GM12865 (cell line): Measurements from ENCODE around the gene PLA2G4F.

Experiments
- DNase-seq: peaks from one replicate; pipeline ENCODE4 v3.0.0; 2010; ENCODE audit warnings: low read depth
- H3K4me3 ChIP-seq: 2 replicates; pipeline ENCODE4 v1.5.1; 2011; ENCODE audit warnings: mild to moderate bottlenecking, low read depth, low read length, control low read depth
- CTCF ChIP-seq: IDR thresholded peaks from 2 replicates; pipeline ENCODE4 v1.5.1; 2011; ENCODE audit warnings: low read length, control low read depth, low read depth, inconsistent platforms; ENCODE audit not compliant: insufficient read depth; ENCODE audit errors: missing control alignments

The PLA2G4F gene

GRCh38 chr15:42182328-42182886, 26.0 kb upstream of the PLA2G4F start:
- TF ChIP-seq CTCF = no peak
- DNase-seq = no peak
- H3K4me3 ChIP-seq = no peak overlapping the region

DNA sequence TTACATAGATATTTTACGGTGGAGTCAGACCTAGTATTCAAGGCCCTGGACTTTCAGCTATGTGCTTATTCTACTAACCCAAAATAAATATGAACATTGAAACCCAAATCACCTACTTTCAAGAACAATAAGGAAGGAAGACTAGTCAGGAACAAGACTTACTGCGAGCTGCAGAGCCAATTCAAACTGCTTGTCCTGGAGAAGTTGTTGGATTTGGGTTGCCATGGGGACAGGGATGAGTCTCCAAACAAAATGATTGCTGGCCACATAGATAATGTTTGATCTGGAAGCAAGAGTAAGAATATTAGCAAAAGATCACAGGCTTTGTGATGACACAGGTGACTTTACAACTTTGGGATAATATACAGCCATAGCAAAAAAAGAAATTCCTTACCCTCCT, 21.6 kb upstream of the PLA2G4F start:
- DNase-seq = no peak
- H3K4me3 ChIP-seq = no peak overlapping the region
- TF ChIP-seq CTCF = no peak

DNA sequence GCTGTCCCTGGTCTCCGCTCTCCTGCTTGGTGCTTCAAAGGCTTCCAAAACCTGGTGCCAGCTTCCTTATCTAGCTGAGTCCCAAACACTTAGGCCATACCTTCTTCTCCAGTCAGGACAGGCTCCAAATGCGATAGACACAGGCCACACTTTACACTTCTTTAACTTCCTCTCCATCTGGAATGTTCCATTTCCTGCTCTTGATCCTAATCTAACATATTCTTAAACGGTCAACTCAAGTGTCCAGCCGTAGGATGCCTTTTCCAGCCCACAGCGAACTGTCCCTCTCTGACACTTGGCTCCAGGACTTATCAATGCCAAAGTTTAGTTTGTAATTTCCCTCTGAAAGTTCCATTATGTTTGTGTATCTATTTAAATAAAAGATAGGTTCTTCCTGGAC, 19.2 kb upstream of the PLA2G4F start:
- H3K4me3 ChIP-seq = no peak overlapping the region
- TF ChIP-seq CTCF = no peak
- no peak for DNase-seq

DNA sequence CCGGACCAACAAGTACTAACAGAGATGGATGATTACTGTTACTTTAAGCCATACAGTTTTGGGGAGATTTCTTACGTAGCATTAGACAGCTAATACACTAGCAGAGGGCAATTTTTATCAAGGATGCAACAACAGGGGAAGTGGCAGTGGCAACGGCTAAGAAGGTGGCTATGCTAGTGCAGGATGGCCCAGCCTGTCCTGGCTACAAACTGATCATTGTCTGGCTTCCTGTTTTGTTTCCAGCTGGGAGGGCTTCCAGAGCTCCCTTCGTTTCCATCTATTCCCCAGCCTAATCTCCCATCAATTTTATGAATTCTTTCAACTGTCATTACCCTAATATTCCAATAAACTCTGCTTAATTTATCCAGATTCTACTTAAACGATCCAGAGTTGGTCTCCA, 16.0 kb upstream of the PLA2G4F start:
- no peak for DNase-seq
- no peak for TF ChIP-seq CTCF
- no peak overlapping the region for H3K4me3 ChIP-seq

DNA sequence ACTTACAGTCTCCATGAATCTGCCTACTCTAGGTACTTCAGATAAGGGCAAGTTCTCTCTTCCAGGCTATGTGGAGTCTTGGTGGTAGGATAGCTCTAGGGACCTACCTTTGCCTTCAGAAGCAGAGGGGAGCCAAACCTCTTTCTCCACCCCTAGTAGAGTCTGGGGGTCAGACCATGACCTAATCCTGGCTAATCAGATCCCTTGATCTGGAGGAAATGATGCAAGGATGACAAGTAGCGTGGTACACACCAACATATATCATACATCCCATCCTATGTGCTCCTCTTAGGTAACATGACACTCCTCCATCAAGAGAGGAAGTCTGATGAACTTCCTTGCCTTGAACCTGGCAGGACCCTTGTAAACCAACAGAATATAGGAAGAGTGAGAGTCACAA, 15.4 kb upstream of the PLA2G4F start:
- H3K4me3 ChIP-seq = no peak overlapping the region

DNA sequence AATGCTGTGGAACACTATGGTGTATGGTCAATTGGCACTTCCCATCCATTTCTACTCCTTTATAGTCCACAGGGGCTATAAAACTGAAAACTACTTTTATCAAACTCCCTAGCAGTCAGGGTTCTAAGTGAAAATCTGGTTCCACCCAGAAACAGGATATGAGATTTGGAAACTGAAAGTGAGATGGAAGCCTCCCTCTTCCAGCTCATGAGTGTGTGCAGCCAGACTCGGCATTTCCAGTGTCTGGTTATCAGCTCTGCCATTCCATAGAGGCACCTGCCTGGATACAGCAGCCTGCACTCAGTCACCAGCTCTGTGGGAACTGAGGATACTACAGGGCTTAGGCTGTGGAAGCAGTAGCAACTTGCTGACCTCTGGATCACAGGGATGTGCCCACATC, 14.7 kb upstream of the PLA2G4F start:
- DNase-seq = peak; percentile 24
- no peak for TF ChIP-seq CTCF
- no peak overlapping the region for H3K4me3 ChIP-seq

More for the DNA sequence above, 15.4 kb upstream of the PLA2G4F start:
- no peak for DNase-seq
- no peak for TF ChIP-seq CTCF

DNA sequence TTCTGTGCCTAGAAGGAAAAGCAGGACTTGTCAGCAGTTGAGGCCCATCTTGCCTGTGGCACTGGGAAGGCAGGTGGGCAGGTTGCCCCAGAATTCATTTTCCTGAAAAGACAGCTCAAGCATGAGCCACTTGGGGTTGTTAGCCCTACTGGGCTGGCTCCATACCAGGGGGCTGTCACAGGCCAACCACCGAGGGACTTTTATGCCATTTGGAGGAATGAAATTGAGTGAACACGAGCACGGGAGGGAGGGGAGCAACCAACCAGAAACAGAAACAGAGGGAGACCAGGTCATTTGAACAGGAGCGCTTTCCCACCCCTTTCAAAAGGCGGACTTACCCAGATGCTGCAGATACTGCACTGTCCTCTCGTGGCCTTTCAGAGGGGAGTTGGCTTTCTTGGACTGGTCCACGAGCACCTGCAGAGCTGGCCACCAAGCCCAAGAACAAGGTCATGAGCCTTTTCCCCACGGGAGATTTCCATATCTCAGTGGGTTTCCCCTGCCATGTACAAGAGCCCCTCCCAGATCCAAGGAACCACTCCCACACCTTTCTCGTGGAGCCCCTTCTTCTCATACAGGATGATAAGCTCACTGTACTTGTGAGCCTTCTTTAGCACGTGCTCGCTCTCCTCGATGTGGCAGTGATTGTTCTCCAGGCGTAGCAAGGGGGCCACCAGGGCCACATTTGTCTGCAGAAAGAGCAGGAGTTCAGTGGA, 9.9 kb upstream of the PLA2G4F start:
- H3K4me3 ChIP-seq = no peak overlapping the region
- TF ChIP-seq CTCF = no peak
- no peak for DNase-seq
